ENCODE measurements around the gene APCDD1L.

DNA sequence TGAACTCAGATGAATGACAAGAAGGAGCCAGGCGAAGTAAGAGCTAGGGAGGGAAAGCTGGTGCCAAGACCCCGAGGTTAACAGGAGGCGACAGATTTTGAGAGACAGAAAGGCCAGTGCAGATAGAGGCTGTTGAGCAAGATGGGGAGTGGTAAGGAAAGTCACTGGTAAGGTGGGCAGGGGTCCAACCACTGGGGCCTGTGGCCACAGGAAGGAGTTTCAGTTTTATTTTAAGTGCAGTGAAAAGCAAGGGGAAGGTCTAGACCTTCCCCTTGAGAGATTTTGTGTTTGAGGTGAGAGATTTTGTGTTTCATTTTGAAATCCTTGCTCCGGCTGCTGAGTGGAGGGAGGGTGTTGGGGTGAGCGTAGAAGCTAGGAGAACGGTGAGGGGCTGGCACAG, 41.8 kb upstream of the APCDD1L start:
- TF ChIP-seq POLR2A (IDR thresholded peaks at IDR 0.05) (no peak), EP300 (IDR thresholded peaks at IDR 0.05) (no peak)
- TF ChIP-seq, protein P1, sequence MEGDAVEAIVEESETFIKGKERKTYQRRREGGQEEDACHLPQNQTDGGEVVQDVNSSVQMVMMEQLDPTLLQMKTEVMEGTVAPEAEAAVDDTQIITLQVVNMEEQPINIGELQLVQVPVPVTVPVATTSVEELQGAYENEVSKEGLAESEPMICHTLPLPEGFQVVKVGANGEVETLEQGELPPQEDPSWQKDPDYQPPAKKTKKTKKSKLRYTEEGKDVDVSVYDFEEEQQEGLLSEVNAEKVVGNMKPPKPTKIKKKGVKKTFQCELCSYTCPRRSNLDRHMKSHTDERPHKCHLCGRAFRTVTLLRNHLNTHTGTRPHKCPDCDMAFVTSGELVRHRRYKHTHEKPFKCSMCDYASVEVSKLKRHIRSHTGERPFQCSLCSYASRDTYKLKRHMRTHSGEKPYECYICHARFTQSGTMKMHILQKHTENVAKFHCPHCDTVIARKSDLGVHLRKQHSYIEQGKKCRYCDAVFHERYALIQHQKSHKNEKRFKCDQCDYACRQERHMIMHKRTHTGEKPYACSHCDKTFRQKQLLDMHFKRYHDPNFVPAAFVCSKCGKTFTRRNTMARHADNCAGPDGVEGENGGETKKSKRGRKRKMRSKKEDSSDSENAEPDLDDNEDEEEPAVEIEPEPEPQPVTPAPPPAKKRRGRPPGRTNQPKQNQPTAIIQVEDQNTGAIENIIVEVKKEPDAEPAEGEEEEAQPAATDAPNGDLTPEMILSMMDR (IDR thresholded peaks at IDR 0.05) = no peak
